Measurements from ENCODE around the gene ADORA2A. TPM values are rescaled to one million over a fixed set of nuclear protein-coding genes. Genes with fewer than 3 reads are reported as not detected.

ADORA2A gene
- total and polyA plus RNA-seq, 2 of the 13 experiments (the other 11 are each of a cell fraction or from before 2014, with no cell fraction given), result 3.3 to 5.0 TPM

DNA sequence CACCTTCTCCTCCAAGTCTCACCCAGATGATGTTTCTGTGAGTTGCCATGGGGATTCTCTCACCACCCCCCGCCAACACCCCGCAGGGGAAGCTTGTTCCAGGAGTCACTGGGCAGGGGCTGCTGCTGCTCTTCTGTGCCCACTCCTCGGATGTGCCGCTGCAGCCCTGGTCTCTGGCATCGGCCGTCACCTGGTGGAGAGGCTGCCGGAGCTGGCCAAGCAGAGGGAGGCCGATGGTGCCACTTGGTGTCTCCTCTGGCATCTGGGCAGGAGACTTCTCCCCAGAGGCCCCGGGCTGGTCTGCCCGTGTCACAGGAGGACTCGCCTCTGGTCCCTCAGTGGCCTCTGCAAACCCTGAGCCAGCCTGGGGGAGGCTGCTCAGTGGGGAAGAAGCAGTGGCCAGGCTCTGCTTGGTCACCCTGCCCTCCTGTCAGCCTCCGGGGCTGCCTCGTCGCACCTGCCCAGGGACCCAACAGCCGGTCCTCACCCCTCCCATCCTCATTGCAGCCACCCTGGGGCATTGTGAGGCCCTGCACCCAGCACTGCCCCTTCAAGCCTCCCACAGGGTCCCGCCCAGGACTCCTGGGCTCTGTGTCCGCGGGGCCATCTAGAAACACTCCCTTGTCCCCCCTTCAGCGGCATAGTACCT is 424 bp upstream of the ADORA2A start (continued):
- TF ChIP-seq, protein P1, sequence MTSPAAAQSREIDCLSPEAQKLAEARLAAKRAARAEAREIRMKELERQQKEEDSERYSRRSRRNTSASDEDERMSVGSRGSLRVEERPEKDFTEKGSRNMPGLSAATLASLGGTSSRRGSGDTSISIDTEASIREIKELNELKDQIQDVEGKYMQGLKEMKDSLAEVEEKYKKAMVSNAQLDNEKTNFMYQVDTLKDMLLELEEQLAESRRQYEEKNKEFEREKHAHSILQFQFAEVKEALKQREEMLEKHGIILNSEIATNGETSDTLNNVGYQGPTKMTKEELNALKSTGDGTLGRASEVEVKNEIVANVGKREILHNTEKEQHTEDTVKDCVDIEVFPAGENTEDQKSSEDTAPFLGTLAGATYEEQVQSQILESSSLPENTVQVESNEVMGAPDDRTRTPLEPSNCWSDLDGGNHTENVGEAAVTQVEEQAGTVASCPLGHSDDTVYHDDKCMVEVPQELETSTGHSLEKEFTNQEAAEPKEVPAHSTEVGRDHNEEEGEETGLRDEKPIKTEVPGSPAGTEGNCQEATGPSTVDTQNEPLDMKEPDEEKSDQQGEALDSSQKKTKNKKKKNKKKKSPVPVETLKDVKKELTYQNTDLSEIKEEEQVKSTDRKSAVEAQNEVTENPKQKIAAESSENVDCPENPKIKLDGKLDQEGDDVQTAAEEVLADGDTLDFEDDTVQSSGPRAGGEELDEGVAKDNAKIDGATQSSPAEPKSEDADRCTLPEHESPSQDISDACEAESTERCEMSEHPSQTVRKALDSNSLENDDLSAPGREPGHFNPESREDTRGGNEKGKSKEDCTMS (CRISPR knock-in tag; conservative IDR thresholded peaks at IDR 0.05), result no peak

DNA sequence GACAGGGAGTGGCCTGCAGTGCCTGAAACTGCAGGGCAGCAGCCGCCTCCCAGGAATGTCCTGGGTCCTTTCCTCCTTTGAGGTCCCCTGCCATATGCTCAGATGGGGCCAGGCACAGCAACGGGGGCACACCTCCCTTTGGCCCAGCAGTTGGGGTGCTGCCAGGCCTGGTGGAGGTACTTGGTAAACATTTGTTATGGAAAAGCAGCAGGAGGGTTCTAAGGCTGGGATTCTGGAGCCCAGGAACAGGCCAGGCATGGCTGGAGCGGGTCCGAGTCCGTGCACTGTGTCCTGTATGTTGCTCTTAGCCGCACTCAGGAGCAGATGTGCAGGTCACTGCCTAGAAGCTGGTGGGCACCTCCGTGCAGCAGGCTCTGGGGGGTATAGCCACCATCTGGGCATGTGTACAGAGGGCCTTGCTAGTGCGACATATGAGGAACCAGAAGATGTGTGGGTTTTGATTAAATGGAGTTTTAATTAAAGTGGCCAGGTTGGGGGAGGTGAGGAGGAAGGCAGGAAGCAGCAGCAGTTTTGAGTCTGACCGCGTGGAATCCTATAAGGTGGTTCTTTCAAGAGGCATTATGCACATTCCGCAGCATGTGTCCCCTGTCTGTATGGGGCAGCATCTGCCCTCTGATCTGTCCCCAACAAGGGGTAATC is 1.5 kb downstream of the ADORA2A start:
- 89% methylated on average over 11 of the region's 11 CpGs for WGBS (ENCODE audit: low lambda C conversion rate)

More for the DNA sequence above, 1.5 kb downstream of the ADORA2A start:
- Histone ChIP-seq H3K4me2 (ENCODE audit: low read depth, low read length) (no peak overlapping the region), H3K4me1 (ENCODE audit: insufficient read depth, low read length) (peaks cover 40% of the 10 kb centered on the region), H2AFZ (ENCODE audit: low read length) (no peak overlapping the region), H3K27me3 (ENCODE audit: control insufficient read depth in 1 of 2, insufficient read depth in 2 of 2, low read length in 2 of 2) (peaks cover 0 to 4% of the 10 kb centered on the region in 2 experiments; a peak in 2 of 5 replicates), H3K9me3 (ENCODE audit: low read length) (no peaks in the 10 kb centered on the region), H3K9ac (ENCODE audit: insufficient read depth, low read depth, low read length) (no peak overlapping the region), H3K36me3 (replicated peaks in 1 of 2; ENCODE audit: control insufficient read depth in 1 of 2, insufficient read depth in 2 of 2, low read length in 2 of 2) (no peaks in the 10 kb centered on the region), H4K20me1 (ENCODE audit: insufficient read depth, low read length) (no peaks in the 10 kb centered on the region), H3K27ac (ENCODE audit: extremely low read length, insufficient read depth, low read length) (no peak overlapping the region), H3K79me2 (ENCODE audit: insufficient read depth, low read length) (no peaks in the 10 kb centered on the region), H3K4me3 (replicated peaks in 1 of 3; ENCODE audit: insufficient read depth in 1 of 3, low read depth in 2 of 3, low read length in 3 of 3) (no peak overlapping the region)
- TF ChIP-seq PAWR (CRISPR knock-in tag; IDR thresholded peaks at IDR 0.05; ENCODE audit: borderline replicate concordance), result no peak
- no peak for TF ChIP-seq ZNF430 (CRISPR knock-in tag; IDR thresholded peaks at IDR 0.05)
- no peak for TF ChIP-seq ERF (CRISPR knock-in tag; IDR thresholded peaks at IDR 0.05)
- no peak for TF ChIP-seq ZNF724P (CRISPR knock-in tag; IDR thresholded peaks at IDR 0.05; ENCODE audit: borderline replicate concordance)
- no peak for TF ChIP-seq NFKB2 (CRISPR knock-in tag; IDR thresholded peaks at IDR 0.05; ENCODE audit: borderline replicate concordance)
- TF ChIP-seq ATAD3A (CRISPR knock-in tag; IDR thresholded peaks at IDR 0.05), result no peak
- no peak for TF ChIP-seq NR3C1 (CRISPR knock-in tag; IDR thresholded peaks at IDR 0.05)
- TF ChIP-seq, protein P2, sequence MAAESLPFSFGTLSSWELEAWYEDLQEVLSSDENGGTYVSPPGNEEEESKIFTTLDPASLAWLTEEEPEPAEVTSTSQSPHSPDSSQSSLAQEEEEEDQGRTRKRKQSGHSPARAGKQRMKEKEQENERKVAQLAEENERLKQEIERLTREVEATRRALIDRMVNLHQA (CRISPR knock-in tag; IDR thresholded peaks at IDR 0.05), result no peak
- TF ChIP-seq MAF1 (CRISPR knock-in tag; IDR thresholded peaks at IDR 0.05; ENCODE audit: borderline replicate concordance), result no peak
- TF ChIP-seq NFE2L1 (CRISPR knock-in tag; IDR thresholded peaks at IDR 0.05; ENCODE audit: borderline replicate concordance), result no peak
- no peak for TF ChIP-seq ZFYVE20 (CRISPR knock-in tag; IDR thresholded peaks at IDR 0.05; ENCODE audit: borderline replicate concordance, low read depth)
- TF ChIP-seq CC2D1A (CRISPR knock-in tag; IDR thresholded peaks at IDR 0.05), result no peak
- TF ChIP-seq, protein P3, sequence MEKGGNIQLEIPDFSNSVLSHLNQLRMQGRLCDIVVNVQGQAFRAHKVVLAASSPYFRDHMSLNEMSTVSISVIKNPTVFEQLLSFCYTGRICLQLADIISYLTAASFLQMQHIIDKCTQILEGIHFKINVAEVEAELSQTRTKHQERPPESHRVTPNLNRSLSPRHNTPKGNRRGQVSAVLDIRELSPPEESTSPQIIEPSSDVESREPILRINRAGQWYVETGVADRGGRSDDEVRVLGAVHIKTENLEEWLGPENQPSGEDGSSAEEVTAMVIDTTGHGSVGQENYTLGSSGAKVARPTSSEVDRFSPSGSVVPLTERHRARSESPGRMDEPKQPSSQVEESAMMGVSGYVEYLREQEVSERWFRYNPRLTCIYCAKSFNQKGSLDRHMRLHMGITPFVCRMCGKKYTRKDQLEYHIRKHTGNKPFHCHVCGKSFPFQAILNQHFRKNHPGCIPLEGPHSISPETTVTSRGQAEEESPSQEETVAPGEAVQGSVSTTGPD (CRISPR knock-in tag; IDR thresholded peaks at IDR 0.05), result no peak
- DNase-seq (ENCODE audit: low spot score) (no peak), FAIRE-seq (no peak), ATAC-seq (no peak)
- CTCF ChIA-PET (ENCODE audit: low intra/inter-chr PET ratio, low total read pairs), result no interaction called here
- BruUV-seq (replicated peaks), result no TSS peak
- POLR2A ChIA-PET, result interaction anchor here (0.7 kb wide), 1 partner anchor 77 kb away, joined by 3 read pairs; no protein-coding TSS in a partner anchor
- intact Hi-C loops (cut with micrococcal nuclease; ENCODE audit: unreplicated experiment) (no loop called here), in situ Hi-C loops (cut with HindIII; ENCODE audit: extremely low pct_ligation_motif_present, low pct_unique_long_range_greater_than_20kb) (no loop called here)

All from HepG2 (cell line).